ENCODE data around the gene ATG4B.

GRCh38 chr2:241629762-241630435 lies 7.6 kb upstream of the ATG4B start:
- TF ChIP-seq, protein P1, sequence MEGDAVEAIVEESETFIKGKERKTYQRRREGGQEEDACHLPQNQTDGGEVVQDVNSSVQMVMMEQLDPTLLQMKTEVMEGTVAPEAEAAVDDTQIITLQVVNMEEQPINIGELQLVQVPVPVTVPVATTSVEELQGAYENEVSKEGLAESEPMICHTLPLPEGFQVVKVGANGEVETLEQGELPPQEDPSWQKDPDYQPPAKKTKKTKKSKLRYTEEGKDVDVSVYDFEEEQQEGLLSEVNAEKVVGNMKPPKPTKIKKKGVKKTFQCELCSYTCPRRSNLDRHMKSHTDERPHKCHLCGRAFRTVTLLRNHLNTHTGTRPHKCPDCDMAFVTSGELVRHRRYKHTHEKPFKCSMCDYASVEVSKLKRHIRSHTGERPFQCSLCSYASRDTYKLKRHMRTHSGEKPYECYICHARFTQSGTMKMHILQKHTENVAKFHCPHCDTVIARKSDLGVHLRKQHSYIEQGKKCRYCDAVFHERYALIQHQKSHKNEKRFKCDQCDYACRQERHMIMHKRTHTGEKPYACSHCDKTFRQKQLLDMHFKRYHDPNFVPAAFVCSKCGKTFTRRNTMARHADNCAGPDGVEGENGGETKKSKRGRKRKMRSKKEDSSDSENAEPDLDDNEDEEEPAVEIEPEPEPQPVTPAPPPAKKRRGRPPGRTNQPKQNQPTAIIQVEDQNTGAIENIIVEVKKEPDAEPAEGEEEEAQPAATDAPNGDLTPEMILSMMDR (IDR thresholded peaks at IDR 0.05): no peak
- no peak for TF ChIP-seq POLR2A (IDR thresholded peaks at IDR 0.05)
